Mesenteric fat pad (tissue), 1 donor: ENCODE results near the gene HBQ1. TPM values are rescaled to one million over a fixed set of nuclear protein-coding genes. Genes with fewer than 3 reads are reported as not detected.
"Not testable (repeated sequence)": the region's sequence is repeated elsewhere in the genome, so short reads cannot be mapped to it uniquely, and the experiment has no call there.

ENCODE experiments used
- DNase-seq: peaks from one replicate; pipeline ENCODE4 v3.0.0-alpha.2; 2020; ENCODE audit warnings: low spot score
- long read RNA-seq: library from polyadenylated mRNA; unstranded; transcript quantifications from one replicate; pipeline ENCODE4 v2.0.0, GENCODE V29; 2020
- total RNA-seq: library from RNA; stranded (reverse); fragmentation: NEBNext Ultra II Directional; extraction: Animal tissue kit (Norgen Biotek cat#: 25700); gene quantifications from one replicate; pipeline ENCODE4 v1.2.1, GENCODE V29; 2021
- donor health status: DM: yes; HTN: yes; CAD: no.

The HBQ1 gene
- not detected for total RNA-seq
- long read RNA-seq, result 0 reads

DNA sequence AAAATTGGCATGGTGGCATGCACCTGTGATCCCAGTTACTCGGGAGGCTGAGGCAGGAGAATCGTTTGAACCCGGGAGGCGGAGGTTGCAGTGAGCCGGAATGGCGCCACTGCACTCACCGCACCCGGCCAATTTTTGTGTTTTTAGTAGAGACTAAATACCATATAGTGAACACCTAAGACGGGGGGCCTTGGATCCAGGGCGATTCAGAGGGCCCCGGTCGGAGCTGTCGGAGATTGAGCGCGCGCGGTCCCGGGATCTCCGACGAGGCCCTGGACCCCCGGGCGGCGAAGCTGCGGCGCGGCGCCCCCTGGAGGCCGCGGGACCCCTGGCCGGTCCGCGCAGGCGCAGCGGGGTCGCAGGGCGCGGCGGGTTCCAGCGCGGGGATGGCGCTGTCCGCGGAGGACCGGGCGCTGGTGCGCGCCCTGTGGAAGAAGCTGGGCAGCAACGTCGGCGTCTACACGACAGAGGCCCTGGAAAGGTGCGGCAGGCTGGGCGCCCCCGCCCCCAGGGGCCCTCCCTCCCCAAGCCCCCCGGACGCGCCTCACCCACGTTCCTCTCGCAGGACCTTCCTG, at the start of gene HBQ1:
HBQ1 (plus strand) TSS at position 359 of the 575 bp plus-strand sequence; CDS start at position 387, 28 bp downstream.
- DNase-seq, result no peak

GRCh38 chr16:130533-131173, 49.6 kb upstream of the HBQ1 start:
- no peak for DNase-seq

GRCh38 chr16:132120-132519, 48.1 kb upstream of the HBQ1 start:
- no peak for DNase-seq

GRCh38 chr16:133716-134115, 46.5 kb upstream of the HBQ1 start:
- no peak for DNase-seq

GRCh38 chr16:138049-138417, 42.2 kb upstream of the HBQ1 start:
- DNase-seq, result no peak

DNA sequence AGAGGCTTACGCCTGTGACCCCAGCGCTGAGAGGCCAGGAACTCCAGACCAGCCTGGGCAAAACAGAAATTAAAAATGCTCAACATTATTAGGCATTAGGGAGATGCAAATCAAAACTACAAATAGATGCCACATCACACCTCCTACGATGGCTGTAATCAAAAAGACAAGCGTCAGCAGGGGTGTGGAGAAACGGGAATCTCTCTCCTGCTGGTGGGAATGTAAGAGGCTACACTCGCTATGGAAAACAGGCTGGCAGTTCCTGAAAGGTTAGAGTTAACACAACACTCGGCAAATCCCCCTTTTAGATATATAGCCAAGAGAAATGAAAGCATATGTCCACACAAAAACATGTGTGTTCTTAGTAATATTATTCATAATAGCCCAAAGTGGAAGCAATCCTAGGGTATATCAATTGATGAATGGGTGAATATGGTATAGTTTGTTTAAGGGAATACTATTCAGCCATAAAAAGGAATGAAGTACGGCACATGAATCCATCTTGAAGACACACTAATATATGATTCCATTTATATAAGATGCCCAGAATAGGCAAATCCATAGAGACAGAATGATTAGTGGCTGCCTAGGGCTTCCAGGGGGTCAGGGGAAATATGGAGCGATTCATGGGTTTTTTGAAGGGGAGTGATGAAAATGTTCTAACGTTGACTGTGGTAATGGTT, 39.9 kb upstream of the HBQ1 start:
- DNase-seq, result no peak

GRCh38 chr16:142405-142967, 37.8 kb upstream of the HBQ1 start:
- no peak for DNase-seq

GRCh38 chr16:143047-143446, 37.2 kb upstream of the HBQ1 start:
- DNase-seq, result no peak

- no peak for DNase-seq
Measured at GRCh38 chr16:143456-143855, 36.8 kb upstream of the HBQ1 start.

DNA sequence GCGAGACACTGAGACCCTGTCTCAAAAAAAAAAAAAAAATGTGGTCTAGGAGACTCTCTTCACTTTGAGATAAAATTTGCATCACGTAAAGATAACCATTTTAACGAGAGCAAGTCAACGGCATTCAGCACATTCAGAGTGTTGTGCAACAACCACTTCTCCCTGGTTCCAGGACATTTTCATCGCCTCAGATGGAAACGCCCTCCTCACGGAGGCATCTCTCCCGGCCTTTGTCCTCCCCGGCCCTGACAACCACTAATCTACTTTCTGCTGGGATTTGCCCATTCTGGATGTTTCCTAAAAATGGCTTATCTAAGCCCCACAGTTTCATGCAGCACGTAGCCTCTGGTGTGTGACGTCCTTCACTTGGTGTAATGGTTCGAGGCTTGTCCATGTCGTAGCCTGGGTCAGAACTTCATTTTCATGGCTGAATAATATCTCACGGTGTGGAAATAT, 35.4 kb upstream of the HBQ1 start:
- no peak for DNase-seq

- no peak for DNase-seq
Measured at GRCh38 chr16:146646-147045, 33.6 kb upstream of the HBQ1 start.

GRCh38 chr16:149024-149660, 31.1 kb upstream of the HBQ1 start:
- no peak for DNase-seq

- no peak for DNase-seq
Measured at GRCh38 chr16:152141-153128, 27.8 kb upstream of the HBQ1 start, which contains the start of gene HBZ. HBZ (plus strand) TSS chr16:152644; CDS start chr16:152910, 266 bp downstream.

DNA sequence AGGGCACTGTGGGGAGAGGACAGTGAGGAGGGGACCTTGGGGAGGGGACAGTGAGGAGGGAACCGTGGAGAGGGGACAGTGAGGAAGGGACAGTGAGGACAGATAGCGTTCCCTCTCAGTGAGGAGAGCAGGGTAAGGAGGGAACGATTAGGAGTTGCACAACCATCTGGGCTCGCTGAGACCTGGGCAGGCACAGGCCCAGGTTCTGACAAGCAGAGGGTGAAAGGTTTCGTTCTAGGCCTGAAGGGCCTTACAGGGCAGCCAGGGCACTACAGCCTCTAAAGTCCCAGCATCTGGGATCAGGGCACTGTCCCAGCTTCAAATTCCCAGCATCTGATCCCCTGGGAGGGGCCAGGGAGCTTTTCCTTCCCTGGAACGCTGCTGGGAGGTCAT, 27.1 kb upstream of the HBQ1 start:
- DNase-seq, result not testable (repeated sequence)

- DNase-seq, result not testable (repeated sequence)
Measured at GRCh38 chr16:153550-154216, 26.6 kb upstream of the HBQ1 start.

DNA sequence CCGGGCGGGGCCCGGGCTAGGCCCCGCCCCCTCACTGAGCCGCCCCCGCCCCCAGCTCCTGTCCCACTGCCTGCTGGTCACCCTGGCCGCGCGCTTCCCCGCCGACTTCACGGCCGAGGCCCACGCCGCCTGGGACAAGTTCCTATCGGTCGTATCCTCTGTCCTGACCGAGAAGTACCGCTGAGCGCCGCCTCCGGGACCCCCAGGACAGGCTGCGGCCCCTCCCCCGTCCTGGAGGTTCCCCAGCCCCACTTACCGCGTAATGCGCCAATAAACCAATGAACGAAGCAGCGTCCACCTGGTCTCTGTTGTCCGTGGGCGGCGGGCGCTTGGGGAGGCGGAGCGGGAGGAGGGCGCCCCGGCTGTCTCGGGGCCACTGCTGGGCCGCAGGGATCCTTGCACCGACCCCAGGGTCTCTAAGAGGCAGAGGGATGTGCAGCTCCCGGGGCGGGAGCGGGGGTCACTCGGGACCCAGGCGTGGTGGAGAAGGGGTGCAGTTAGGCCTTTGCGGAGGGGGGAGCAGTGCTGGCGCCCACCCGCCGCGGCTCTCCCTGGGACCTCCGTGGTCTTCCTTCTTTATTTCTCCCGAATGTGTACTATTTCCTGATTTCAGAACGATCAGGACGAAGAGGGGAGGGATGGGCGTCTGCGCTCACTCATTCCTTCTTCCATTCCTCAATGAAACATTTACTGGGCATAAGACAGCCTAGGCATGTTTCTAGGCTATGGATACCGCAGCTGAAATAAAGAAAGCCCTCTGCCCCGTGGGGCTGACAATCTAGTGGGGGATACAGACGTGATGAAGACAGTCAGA, 25.8 kb upstream of the HBQ1 start:
- no peak for DNase-seq

GRCh38 chr16:155031-155398, 25.2 kb upstream of the HBQ1 start:
- DNase-seq, result no peak

GRCh38 chr16:159136-159849, 21.0 kb upstream of the HBQ1 start:
- DNase-seq, result no peak
